SK-N-DZ (cell line): ENCODE measurements around the gene ARF1.
"Not testable (repeated sequence)": the region's sequence is repeated elsewhere in the genome, so short reads cannot be mapped to it uniquely, and the experiment has no call there.

Source experiments
- DNase-seq: peaks from one replicate; pipeline ENCODE4 v3.0.0-alpha.2; 2015; ENCODE audit warnings: low spot score

Gene ARF1

GRCh38 chr1:228101994-228102790 lies 19.7 kb downstream of the ARF1 start:
- DNase-seq = peak; percentile 42

- peak; percentile 90 for DNase-seq
Measured at GRCh38 chr1:228102791-228103620, 20.5 kb downstream of the ARF1 start, which contains the start of gene C1orf35. C1orf35 (minus strand) TSS chr1:228103325; CDS start chr1:228103227, 98 bp downstream.

- DNase-seq = no peak
Measured at GRCh38 chr1:228104526-228105269, 22.2 kb downstream of the ARF1 start.

GRCh38 chr1:228105270-228105995 lies 22.9 kb downstream of the ARF1 start:
- DNase-seq = no peak

GRCh38 chr1:228105996-228106799 lies 23.7 kb downstream of the ARF1 start:
- DNase-seq = no peak

- DNase-seq = no peak
Measured at GRCh38 chr1:228106800-228107054, 24.2 kb downstream of the ARF1 start.

- no peak for DNase-seq
Measured at GRCh38 chr1:228107636-228108035, 25.1 kb downstream of the ARF1 start.

GRCh38 chr1:228108055-228108690 lies 25.7 kb downstream of the ARF1 start:
- no peak for DNase-seq

GRCh38 chr1:228108742-228109072 lies 26.2 kb downstream of the ARF1 start:
- no peak for DNase-seq

GRCh38 chr1:228109073-228109961 lies 26.8 kb downstream of the ARF1 start, which contains the start of gene MRPL55:
MRPL55 (minus strand) TSS chr1:228109299; CDS start chr1:228108260, 1,039 bp downstream.
- peak; percentile 94 for DNase-seq

- no peak for DNase-seq
Measured at GRCh38 chr1:228109962-228110488, 27.5 kb downstream of the ARF1 start.

GRCh38 chr1:228110556-228110955 lies 28.0 kb downstream of the ARF1 start:
- no peak for DNase-seq

GRCh38 chr1:228111315-228111714 lies 28.8 kb downstream of the ARF1 start:
- not testable (repeated sequence) for DNase-seq

- DNase-seq = no peak
Measured at GRCh38 chr1:228112167-228112566, 29.7 kb downstream of the ARF1 start.

- DNase-seq = no peak
Measured at GRCh38 chr1:228112617-228113016, 30.1 kb downstream of the ARF1 start.

- DNase-seq = no peak
Measured at GRCh38 chr1:228114827-228115226, 32.3 kb downstream of the ARF1 start.

GRCh38 chr1:228117335-228117734 lies 34.8 kb downstream of the ARF1 start:
- DNase-seq = no peak

- DNase-seq = no peak
Measured at GRCh38 chr1:228118040-228118439, 35.5 kb downstream of the ARF1 start.

GRCh38 chr1:228120351-228120750 lies 37.8 kb downstream of the ARF1 start:
- no peak for DNase-seq
